SW480 (cell line): Measurements from ENCODE around the gene HP.
"Not testable (repeated sequence)": the region's sequence is repeated elsewhere in the genome, so short reads cannot be mapped to it uniquely, and the experiment has no call there.

Source experiments
- DNase-seq: peaks from one replicate; pipeline ENCODE4 v3.0.0-alpha.2; 2016; ENCODE audit warnings: low spot score

Gene HP, protein sequence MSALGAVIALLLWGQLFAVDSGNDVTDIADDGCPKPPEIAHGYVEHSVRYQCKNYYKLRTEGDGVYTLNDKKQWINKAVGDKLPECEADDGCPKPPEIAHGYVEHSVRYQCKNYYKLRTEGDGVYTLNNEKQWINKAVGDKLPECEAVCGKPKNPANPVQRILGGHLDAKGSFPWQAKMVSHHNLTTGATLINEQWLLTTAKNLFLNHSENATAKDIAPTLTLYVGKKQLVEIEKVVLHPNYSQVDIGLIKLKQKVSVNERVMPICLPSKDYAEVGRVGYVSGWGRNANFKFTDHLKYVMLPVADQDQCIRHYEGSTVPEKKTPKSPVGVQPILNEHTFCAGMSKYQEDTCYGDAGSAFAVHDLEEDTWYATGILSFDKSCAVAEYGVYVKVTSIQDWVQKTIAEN

DNA sequence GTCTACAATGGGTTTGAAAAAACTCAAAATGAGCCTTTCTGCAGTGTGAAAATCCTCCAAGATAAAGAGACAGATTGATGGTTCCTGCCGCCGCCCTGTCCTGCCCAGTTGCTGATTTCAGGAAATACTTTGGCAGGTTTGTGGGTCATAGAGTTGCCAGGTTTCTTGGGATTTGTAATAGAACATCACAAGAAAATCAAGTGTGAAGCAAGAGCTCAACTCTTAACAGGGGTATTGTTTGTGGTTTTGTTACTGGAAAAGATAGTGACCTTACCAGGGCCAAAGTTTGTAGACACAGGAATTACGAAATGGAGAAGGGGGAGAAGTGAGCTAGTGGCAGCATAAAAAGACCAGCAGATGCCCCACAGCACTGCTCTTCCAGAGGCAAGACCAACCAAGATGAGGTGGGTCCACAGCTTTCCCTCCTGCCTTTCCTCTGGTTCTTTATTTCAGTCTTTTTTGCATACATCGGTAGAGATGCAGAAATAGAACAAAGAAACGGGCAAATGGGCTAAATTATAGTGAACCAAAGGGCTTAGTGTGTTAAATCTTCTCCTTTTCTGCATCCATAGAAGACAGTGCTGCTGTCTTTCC is at the start of gene HP:
Gene HP (plus strand): TSS at position 252 of the 594 bp plus-strand sequence. CDS start 148 bp downstream, at position 400.
- not testable (repeated sequence) for DNase-seq

DNA sequence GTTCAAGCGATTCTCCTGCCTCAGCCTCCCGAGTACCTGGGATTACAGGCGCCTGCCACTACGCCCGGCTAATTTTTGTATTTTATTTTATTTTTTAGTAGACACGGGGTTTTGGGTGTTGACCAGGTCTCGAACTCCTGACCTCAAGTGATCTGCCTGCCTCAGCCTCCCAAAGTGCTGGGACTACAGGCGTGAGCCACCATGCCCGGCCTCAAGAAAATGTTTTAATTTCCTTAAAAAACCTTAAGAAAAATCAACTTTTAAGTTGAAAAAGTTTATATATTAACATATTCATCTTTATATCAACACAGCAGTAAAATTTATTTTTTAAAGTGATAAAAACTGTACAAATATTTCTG is 46.3 kb upstream of the HP start:
- DNase-seq, result not testable (repeated sequence)

DNA sequence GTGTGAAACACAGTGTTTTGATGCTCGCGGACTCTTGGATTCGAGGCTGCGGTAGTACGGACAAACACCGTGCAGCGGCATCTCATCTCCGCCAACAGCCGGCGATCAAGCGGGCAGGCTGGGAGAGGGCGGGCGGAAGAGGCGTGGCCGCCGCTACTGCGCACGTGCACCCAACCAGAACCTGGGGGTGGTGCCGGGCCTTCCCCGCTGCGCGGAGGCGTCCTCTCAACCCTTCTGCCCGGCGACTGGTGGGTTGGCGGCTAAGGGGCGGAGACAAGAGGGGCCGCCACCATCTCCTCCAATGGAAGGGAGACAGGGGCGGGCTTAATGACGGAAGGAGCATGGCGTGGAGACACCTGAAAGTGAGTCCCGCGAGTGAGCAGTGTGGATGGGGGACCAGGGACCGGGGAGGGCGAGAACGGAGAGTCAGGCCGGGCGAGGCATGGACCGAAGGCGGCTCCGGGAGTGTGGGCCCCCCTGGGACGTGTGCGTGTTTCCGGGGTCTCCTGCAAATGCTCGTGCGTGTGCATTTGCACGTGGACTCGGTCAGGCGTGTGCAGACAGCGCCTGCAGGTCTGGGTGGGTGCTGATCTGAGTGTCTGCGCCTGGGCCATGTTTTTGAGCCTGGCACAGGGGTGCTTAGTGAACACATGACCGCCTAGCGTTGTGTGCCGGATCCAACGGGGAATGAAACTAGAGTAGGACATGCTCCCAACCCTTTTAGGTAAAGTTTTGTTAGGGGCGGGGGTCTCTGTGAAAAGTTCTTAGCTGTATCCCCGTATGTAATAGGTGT is 45.7 kb upstream of the HP start, which contains the start of gene DHODH:
Gene DHODH (plus strand): TSS at position 321 of the 793 bp plus-strand sequence. CDS start 21 bp downstream, at position 342.
- peak; percentile 97 for DNase-seq

DNA sequence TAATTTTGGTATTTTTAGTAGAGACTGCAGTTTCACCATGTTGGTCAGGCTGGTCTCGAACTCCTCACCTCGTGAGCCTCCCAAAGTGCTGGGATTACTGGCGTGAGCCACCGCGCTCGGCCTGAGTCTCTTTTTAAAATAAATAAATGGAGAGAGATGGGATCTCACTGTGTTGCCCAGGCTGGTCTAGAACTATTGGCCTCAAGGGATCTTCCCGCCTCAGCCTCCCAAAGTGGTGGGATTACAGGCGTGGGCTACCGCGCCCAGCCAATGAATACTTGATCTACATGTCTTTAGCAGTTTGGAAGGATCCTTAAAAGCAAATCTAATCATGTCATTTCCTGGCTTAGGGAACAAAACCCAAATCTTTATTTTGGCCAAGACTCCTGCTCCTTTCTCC is 44.5 kb upstream of the HP start:
- DNase-seq, result no peak

DNA sequence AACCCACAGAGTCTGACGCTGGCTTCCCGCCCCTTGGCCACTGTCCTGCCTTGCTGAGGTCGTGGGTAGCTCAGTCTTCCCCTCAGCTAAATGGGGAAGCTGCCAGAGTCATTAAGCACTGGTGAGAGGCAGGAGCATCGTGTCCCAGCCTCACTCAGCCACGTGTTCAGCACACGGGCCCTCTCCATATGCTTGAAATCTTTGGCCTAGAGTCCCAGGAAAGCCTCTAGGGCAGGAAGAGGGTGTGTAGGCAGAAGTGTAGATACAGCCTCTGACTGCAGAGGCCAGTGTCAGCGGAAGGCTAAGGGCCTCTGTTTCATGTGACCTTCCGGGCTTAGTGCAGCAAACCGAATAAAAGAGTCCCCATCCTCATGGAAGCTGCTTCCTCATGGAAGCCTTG is 41.7 kb upstream of the HP start:
- DNase-seq, result no peak

DNA sequence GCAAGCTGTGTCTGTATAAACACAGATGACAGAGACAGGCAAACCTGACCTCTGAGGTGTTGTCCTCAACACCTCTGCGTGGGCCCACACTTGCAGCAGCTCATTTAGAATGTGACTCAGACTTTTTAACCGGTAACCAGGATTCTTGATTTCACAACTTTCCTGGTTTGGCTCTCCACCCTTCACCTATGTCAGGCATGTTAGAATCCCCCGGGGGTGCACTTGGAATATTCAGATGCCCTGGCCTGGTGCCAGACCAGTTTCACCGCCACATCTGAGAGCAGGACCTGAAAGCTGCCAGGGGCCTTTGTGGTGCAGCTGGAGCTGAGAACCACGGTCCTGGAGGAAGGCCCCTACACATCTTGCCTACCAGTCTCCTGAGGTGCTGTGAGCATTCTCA is 40.9 kb upstream of the HP start:
- no peak for DNase-seq

DNA sequence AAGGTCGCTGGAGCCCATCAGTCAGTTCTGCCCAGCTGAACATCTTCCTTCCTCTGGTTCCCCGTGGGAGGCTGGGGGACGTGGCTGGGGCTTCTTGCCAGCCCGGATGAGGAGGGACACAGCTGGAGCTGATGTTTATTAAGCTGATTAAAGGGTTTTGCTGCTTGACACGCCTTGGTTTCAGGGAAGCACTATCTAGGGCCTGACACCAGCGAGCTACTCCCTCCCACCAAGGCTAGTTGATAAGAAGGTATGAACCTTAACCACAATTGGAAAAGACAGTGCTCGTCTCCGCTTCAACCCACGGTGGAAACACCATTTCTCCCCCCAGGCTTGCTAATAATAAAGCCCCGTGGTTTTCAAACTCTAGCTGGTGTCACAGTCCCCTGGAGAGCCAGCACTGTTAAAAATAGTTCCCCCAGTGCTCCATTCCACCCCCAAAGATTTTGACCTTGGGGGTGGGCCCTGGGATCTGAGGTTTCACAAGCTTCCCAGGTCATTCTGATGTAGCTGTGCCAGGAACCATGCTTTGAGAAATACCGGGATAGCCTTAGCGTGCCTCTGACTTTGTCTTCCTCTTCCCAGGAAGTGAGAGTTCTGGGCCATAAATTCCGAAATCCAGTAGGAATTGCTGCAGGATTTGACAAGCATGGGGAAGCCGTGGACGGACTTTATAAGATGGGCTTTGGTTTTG is 40.3 kb upstream of the HP start:
- DNase-seq, result no peak

DNA sequence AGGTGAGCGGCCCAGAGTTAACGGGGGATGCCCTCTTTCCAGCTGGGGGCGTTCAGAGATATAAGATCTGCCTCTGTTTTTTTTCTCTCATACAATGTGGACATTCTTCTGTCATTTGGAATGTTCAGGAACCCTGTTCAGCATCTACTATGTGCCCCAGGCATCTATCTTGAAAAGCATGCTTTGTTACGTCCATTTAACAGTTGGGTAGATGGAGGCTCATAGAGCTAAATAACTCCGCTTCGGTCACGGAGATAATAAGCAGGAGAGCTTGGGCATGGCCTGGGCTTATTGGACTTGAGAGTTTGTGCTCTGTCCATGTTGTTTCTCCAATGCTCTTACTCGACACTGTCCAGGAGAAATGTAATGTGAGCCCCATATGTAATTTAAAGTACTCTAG is 39.6 kb upstream of the HP start:
- no peak for DNase-seq

DNA sequence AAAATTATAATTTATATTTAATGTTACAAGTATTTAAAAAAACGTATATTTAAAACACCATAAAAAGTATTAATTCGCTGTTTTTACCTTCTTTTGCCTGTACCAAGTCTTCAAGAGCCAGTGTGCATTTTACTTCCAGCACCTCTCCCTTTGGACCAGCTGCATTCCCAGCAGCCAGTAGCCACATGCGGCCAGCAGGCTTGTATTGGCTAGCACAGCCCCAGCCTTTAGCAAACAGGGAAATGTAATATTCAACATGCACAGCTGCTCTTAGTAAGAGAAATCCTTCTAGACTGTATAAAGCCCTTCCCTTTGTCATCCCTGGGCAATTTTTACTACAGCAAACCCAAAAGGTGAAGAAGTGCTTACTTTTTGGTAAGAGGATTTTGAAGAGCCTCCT is 39.2 kb upstream of the HP start:
- DNase-seq, result no peak

DNA sequence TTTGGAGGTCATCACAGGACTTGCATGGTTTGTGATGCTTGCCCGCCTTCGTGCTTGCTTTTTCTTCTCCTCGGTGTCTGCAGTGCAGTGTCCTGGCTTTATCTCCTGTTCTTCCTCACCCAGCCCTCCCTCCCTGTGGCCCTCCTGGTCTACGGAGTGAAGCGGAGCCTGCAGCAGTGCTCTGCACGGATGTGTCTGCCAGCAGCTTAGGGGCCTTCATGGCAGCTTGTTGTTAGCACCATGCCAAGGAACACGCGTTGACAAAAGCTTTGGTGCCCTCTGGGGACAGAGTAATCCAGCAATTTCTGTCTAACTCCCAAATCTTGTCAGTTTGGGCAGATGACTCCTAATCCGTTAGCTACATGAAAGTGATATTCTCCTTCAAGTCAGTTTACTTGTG is 35.8 kb upstream of the HP start:
- no peak for DNase-seq

DNA sequence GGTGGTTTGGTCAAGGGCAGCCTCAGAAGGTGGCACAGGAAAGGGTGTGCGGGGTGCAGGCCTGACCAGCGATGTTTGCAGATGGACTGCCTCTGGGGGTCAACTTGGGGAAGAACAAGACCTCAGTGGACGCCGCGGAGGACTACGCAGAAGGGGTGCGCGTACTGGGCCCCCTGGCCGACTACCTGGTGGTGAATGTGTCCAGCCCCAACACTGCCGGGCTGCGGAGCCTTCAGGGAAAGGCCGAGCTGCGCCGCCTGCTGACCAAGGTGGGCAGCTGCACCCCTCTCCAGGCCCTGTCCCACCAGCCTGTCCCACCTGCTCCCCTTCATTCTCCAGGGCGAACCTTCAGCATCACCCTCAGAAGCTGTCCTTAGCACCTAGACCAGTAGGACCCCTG is 33.3 kb upstream of the HP start:
- DNase-seq, result no peak

DNA sequence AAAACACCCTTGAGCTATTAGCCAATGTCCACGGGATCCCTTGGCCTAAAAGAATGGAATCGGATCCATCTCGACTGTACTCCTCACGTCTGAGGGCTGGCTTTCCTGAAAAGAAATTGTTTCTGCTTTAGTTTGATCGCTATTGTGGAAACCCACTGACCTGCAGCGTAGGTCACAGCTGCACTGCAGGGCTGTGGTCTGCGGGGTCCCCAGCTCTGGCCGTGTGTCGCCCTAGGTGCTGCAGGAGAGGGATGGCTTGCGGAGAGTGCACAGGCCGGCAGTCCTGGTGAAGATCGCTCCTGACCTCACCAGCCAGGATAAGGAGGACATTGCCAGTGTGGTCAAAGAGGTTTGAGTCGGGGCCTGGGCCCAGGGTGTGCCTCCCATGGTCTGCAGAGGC is 32.2 kb upstream of the HP start:
- DNase-seq, result no peak

DNA sequence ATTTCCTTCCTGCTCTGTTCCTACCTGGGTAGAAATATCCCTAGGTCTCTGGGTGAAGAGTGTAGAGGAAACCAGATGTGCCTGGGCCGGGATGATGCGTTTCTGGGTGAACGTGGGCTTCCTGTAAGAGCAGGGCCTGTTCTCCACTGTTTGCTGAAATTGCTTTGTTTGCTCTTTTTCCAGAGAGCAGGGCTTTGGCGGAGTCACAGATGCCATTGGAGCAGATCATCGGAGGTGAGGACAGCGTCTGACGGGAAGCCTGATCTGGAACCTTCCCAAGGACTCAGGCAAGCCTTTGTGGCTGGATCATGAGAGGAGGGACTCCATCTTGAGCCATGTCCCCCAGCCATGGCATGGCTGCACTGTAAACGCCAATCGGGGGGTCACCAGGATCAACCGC is 30.3 kb upstream of the HP start:
- no peak for DNase-seq

DNA sequence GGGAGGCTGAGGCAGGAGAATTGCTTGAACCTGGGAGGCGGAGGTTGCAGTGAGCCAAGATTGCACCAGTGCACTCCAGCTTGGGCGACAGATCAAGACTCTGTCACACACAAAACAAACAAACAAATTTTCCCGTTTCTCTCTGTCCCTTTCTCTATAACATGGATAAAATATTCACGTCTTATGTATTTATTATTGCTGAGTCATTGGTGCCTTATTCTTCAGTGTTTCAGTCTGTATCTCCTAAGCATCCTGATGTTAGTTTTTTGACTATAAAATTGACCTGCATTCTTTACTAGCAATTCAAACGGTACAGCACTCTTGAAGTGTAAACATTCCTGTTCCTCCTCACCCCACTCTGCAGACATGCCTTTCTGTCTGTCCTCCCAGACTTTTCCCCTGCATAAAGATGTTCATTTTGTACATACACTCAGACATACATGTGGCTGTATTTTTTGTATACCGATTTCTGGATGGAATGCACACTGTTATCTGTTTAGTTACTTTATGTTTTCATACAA is 29.4 kb upstream of the HP start:
- DNase-seq, result no peak

DNA sequence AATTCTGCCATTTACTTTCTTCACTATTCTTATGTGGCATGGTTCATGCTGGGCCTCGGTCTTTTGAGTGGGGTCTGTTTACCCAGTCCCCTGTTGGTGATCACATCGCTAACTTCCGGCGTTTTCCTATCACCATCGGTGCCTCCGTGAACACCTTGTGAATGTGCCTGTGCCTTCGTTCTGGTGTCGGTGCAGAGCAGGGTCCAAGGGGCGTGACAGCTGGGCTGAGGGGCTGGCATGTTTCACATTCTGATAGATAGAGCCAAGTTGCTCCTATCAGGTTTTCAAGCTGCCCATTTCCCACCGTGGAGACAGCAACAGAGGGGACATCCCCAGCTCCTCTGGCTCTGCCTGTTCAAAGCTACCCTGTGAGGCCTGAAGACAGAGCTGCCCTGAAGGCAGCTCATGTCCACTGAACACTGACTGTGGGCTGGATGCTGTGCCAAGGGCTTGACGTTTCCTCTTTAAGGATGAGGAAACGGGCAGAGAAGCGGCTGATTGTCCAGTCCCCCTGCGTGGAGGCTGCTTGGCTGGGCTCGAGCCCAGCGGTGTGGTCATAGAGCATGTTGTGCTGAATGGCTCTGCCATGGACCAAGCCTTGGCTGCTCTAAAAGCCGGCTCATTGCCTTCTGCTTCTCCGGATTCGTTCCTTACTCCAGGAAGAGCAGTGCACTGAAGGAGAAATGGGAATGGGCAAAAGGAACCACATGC is 28.7 kb upstream of the HP start:
- DNase-seq, result no peak

DNA sequence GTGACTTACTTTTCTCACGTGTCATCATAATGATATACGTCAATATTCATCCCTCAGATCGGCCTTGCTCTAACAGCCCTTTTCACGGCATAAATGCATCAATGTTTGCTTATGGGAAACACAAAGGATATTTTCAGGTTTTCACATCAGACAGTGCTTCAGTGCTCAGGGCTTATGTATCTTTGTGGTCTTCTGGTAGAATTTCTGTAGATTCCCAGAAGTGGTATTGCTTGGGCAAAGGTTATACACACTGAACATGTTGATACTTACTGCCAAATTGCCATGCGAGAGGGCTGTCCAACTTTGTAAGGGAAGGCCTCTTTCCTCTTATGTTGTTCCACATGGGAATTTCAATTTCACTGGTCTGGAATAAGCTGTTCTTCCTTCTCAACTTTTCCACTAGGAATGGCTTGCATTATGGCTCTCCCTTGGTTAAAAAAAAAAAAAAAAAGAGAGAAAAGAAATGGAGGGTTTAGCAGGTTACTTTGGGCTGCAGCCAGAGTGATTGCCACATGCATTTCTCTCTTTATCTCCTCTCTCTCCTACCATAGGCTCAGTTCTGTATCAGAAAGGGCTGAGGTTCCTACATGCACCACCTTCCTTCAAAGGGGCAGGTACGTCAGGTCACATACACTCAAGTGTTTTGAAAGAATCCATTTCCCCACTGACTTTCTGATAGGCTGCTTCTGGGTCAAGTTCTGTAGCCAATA is 26.5 kb upstream of the HP start:
- DNase-seq, result no peak

DNA sequence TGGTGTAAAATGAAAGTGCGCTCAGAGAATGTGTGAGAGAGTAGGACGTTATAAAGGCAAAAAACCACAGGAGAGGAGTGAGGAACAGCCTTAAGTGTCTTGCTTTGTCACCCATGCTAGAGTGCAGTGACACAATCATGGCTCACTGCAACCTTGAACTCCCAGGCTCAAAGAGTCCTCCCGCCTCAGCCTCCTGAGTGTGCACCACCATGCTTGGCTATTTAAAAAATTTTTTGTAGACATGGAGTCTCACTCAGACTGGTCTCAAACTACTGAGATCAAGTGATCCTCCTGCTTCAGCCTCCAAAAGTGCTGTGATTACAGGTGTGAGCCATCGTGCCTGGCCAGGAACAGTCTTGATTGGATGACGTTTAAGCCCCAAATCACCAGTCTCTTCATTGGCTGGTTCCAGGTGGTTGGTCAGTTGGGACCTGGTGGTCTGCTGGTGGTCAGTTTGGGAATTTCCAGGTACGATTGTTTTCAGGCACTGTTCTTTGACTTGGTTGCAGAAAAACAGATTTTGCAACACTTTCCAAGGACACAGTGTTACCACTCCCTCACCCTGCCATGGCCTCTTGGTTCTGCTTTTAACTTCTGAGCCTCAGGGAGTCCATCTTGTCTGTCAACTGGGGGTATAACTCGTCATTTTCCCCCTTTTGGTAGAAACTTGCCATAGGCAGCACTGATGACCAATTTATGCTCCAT is 24.6 kb upstream of the HP start:
- DNase-seq, result no peak

DNA sequence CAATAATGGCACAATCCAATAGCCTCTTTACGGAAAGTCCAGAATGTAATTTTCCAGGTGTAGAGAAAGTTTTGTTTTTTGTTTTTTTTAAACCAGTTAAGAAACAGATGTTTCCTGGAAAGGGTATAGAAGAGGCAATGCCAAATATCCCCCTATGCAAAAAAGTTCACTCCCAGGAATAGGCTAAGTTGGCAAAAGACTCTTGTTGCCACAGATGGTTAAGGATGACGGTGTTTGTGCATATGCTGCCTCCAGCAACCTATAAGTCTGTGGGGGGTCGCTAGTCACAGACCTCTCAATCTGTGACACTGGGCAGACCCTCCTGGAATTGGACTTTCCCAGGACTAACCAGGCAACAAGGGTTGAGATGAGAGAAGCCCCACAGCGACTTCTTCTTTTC is 20.9 kb upstream of the HP start:
- DNase-seq, result no peak

DNA sequence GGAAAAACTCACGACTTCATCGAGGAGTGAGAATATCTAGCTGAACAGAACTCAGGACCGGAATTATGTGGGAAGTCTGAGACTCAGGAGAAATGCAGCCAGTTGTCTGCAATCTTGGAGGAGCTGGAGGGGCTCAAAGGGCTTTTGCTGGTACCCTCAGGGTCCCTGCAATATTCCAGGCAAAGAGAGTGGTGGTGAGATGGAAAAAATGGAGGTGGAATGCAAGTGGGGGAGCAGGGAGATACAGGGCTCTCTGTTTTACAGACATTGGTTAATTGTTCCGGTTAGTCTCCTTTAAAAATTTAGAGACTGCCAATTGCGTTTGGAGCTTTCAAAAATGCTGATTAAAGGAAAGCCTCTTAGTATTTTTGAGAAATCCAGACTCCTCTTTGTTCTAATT is 18.2 kb upstream of the HP start:
- DNase-seq, result no peak

DNA sequence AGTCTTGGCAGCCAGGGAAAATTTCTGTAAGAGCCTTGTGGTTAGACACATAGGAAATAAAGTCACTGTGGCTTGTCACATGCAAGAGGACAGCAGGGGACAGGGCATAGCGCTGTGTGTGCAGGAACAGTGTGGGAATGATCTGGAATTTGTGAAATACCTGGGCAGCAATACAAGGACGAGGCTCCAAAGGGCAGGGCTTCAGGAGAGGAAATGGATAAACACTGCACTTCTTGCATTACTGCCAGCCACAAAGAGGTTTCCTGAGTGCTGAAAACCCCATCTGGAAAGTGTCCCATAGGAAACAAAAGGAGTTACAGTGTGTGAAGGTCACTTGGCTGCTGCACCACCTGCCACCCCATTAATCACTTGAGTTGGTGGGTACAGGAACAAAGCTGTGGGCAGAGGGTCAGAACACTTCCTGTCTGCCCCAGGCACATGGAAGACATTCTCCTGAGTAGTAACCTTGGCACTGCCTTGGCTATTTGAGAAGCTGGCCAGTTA is 12.1 kb upstream of the HP start:
- DNase-seq, result peak; percentile 35
